Stimulated activated CD8-positive, alpha-beta memory T cell treated with anti-CD3 and anti-CD28 coated beads, Interleukin-4, amount 100 ng/mL, for 24 hours (primary cell): ENCODE data around the gene B3GAT2.
A peak's percentile ranks its signal among the peaks of the same experiment; 100 is the strongest.

Experiments used
- DNase-seq: peaks from one replicate; pipeline ENCODE4 v3.0.0-alpha.2; 2020; ENCODE audit warnings: low read depth

B3GAT2 gene

DNA sequence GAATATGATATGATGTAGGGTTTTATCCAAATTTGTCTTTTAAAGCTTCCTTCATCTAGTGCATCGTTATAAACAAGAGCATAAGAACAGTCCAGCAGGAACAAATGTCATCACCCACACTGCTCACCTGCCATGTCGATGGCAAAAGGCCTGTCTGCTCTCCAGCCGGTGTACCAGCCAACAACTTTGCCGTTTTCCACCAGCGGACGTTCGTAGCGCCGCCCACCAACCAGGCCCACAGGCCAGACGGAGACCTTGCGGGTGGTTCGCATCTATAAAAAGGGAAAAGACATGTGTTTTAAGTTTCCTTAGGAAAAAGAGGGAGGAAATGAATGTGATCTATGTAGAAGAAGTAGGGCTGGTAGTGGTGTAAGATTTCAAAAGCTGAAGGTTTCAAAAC is 62.9 kb downstream of the B3GAT2 start:
- no peak for DNase-seq

DNA sequence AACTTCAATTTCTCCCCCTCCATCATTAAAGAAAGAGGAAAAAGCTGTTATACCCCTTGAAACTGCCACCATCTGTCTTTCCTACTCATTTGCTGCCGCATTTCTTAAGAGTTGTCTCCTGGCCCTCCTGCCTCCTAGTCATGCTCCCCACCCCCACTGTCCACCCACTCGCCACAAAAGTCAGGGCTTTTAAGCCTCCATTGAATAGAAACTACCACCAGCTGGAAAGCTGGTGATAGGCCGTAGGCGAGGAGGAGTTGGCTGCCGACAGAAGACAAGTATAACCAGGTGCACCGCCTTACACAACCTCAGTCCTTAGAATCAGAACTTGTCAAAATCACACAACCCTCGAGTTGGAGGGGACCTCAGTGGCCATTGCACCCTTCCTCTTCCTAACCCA is 67.6 kb downstream of the B3GAT2 start:
- DNase-seq, result no peak

DNA sequence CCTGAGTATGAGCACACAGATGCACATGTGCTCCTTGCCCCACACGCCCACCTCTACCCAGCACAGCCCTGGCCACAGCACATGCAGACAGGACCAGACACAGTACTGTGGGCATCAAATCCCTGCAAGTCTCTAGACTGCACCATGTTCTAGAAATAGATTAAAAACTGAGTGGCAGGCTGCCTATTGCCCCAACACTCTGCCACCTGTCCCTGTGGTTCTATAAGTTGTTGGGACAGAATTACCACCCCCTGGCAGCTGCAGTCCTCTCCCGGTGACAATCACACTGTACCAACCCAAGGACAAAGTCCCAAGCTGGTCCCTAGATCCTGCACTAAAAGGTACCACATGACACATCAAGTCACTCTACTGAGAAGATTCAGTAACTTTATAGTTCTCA is 70.2 kb downstream of the B3GAT2 start:
- DNase-seq, result no peak

DNA sequence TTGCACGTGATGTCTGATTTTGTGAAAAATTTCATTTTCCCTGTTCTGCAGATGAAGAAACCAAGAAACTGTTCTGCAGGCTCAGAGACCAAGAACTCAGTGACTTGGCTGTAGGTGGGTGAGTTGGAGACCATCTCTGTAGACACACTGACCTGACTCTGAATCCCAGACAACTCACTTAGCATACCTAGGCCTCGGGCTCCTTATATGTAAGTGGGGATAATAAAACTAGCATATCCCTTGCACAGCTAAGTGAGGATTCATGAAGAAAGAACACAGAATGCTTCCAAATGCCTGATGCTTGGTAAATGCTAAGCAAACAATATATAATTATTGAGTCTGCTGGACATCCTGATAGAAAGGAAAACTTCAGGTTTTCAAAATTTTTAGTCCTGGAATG is 70.8 kb downstream of the B3GAT2 start:
- no peak for DNase-seq

DNA sequence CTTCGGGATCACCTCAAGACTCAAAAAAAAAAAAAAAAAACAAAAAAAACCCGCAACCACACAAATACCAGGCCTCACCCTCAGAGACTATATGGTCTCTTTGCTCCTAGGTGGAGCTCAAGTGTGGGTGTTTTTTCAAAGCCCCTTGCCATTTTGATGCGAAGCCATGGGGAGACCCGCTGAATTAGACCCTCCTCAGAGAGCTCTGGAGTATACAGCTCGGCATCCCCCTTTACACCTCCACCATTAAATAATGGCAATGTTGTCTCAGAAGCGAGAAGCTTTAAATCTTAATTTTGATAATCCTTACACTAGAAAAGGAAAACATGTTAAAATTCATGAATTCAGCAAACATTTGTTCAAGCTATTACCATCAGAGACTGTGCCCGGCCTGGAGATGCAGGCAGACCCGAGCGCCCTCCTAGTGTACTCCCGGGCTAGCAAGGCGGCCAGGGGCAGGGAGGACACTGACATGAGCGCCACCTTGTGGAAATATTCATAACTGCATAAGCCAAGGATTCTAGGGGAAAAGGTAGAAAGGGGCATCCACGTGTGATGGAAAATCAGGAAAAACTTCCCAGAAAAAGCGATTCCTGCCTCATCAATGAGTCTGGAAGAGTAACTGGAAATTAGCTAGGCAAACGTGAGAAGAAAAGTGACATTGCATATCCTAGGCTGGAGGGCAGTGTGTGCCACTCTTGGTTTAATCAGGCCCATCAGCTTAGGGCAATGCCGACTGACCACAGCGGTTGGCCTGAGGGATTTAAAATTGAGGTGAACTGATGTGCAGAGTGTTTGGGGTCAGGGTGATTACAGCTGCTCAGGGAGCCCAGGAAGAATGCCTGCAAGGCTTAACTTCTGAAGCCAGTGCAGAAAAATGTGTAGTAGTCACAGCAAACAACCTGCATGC is 72.5 kb downstream of the B3GAT2 start:
- peak; percentile 14 for DNase-seq

DNA sequence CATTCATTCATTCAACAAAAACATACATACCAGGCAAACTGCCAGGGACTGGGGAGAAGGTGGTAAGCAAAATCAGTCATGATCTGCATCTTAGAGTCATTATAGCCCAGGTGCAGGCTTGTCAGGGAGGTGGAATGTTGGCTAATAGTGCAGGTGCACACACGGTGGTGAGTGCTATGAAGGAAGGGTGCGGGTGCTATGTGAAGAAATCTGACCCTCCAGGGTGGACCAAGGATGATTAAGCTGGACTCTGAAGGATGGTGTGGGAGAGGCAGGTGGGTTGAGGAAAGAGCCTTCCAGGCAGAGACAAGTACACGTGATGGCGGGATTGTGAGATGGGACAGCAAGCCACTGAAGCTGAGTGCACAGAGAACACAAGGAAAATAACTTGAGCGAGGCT is 77.4 kb downstream of the B3GAT2 start:
- no peak for DNase-seq

DNA sequence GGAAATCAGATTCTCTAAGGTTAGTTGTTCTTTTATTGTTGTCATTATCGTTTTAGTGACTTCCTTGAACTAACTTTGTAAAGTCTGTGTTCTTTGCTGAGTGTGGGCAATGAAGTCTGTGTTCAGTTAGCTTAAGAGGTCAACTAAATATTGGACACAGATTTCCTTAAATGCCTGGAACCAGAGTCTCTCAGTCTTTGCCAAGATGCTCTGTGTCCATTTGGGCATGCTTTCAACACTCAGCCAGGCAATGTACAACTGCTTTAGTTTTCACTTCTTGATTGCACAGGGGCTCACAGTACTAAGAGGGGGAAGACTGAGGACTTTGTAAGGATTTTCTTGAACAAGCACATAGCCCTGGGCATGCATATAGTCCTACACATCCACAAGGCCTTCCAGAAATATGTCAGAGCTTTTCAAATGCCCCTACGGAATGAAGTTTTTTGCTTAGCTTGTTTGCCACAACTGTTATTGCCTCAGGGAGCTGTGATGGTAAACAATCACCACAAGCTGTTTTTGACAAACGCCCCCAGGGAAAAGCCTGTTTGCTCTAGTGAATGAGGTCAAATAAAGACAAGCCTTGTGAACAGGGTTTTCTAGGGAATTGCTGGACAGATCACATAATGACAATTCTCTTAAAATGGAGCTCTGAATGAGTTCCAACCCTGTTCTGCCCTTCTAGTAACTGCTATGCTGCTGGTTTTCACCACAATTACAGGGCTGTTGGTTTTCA is 82.5 kb downstream of the B3GAT2 start:
- DNase-seq, result no peak

DNA sequence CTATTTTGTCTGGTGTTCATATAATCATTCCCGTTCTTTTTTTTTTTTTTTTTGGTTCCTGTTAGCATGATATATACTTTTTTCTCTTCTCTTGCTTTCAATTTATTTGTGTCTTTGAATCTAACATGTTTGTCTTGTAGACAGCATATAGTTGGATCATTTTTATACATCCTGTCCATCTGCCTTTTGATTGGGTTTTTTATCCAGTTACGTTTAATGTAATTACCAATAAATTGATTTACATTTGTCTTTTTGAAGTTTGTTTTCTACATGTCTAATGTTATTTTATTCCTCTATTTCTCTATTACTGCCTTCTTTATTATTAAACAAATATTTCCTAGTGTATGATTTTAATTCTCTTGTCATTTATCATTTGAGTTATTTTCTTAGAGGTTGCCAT is 84.4 kb downstream of the B3GAT2 start:
- no peak for DNase-seq

DNA sequence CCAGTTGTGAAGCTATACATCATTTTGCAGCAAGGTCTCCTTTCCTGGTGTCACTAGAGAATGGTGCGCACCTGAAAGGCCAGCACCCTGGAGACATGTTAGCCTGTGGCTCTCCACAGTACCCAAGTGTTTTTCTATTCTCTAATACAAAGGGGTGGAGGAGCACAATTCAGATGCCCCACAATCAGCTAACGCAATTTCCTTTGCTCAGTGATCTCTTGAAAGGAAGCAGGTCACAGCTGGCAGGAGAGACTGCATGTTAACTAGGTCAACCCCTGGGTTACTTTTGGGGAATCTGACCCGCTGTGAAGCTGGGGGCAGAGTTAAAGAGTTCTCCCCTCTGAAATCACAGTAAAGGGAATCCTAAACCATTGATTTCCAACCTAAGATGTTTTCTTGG is 92.5 kb downstream of the B3GAT2 start:
- DNase-seq, result no peak

DNA sequence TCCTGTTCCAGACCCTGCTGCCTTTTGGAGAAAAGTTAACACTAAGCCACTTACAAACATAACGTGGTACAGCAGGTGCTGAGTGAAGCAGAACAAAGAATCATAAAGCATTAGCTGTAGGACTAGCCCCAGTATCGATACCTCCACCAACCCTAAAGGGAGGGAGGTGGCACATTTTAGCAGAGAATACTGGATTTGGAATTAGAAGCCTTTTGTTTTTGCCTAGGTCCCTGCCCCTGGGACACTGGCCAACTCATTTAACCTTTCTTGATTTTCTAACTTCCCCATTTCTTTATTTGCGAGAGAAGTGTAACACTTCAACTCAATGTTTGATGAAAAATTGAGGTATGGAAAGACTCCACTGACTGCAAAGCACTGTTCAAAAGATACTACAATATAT is 93.5 kb downstream of the B3GAT2 start:
- DNase-seq, result no peak

DNA sequence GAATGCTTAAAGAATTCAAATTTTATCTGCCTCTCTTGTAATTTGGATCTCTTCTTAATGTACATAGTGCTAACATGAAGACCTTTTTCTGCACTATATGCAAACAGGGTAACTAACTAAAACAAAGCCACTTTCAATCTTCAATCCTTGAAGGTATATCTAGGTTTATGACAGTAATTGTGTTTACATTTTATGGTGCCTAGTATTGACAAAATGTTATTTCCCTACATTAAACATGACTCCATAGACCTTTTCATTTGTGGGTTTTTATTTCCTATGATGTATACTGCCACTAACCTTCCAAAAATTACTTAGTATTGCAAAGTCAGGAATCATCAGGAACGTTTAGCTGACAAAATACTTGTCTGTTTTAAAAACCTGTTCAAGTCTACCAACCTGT is 95.9 kb downstream of the B3GAT2 start:
- no peak for DNase-seq

DNA sequence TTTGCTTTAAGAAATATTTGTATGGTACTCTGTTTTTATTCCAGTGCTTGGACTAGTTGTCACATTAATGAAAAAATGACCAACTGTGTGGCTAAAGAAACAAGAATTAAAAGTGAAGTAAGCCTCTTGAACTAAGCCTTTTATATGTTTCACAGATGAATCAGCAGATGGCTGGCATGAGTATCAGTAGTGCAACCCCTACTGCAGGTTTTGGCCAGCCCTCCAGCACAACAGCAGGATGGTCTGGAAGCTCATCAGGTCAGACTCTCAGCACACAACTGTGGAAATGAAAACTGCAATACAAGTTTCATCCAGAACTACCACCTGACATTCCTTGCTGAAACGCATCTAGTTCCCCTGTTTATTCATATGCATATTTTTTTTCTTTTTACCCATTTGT is 96.8 kb downstream of the B3GAT2 start:
- no peak for DNase-seq

DNA sequence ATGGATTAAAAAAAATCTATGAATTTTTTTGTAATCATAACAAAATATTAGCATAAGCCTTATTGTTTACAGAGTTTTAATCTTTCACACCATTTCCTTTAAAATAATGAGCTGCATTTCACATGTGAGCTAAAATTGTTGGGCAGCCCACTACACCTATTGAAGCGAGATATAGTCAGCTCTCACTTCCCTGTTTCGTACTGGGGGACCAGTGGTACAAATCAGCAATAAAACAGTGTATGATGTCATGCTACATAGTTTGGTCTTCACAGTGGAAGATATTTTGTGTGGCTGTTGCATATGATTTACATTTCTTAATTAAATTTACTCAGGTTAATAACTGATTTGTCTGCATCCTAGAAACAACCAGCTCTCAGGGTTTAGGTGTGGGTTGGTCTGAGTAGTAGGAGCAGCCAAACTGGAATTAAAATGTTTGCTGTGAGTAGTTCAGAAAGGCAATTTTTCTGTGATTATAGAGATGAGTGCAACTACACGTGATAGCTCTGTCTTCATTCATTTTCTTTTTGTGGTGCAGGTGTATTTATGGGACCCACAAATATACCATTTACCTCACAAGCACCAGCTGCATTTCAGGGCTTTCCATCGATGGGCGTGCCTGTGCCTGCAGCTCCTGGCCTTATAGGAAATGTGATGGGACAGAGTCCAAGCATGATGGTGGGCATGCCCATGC is 99.3 kb downstream of the B3GAT2 start:
- DNase-seq, result no peak

DNA sequence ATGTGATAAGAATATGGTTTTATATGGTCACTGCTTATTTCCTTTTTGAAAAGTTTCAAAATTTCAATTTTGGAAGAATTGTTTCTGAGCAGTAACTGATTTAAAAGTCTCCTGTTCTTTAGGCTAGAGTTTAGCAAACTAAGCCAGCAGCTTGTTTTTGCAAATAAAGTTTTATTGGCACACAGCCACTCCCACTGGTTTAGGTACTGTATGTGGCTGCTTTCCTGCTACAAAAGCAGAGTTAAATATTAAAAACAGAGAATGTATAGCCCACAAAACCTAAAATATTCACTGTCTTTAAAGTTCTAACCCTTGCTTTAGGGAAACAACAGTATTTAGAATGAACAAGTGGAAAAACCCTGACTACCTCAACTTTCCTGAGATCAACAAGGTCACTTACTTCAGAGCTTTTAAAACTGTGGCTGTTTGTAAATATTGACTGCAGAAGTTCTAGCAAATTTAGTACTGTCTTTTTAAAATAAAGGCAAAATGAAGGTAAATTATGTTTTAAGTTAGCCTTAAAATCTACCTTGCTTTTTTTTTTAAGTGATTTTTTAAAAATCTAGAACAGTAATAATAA is 104.1 kb downstream of the B3GAT2 start:
- DNase-seq, result no peak

DNA sequence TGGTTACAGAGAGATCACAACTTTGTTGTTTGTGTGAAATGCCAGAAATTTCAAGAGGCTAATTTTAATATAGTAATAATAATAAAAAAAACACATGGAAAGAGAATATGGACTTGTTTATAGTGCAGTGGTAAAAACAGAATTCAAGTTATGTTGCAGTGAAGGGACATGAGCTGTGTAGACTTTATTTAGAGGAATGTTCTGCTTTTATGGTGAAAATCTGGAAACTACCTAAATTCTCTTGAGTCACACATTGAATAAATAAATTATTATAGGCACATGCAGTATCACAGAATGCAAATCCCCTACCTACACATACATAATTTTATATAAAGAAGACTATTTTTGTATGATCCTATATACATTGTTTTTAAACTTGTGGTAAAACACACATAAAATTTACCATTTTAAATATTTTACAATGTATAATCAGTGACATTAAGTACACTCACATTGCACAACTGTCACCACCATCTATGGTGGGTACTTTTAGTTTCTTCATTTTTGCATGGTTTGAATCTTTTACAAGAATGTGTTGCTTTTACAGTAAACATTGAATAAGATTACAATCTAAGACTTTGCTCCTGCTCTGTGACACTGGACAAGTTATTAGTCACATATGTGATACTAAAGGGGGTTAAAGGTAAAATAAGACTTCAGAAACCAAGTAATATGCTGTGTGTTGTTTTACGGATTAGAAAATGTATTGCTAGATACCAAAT is 107.4 kb downstream of the B3GAT2 start:
- DNase-seq, result no peak

DNA sequence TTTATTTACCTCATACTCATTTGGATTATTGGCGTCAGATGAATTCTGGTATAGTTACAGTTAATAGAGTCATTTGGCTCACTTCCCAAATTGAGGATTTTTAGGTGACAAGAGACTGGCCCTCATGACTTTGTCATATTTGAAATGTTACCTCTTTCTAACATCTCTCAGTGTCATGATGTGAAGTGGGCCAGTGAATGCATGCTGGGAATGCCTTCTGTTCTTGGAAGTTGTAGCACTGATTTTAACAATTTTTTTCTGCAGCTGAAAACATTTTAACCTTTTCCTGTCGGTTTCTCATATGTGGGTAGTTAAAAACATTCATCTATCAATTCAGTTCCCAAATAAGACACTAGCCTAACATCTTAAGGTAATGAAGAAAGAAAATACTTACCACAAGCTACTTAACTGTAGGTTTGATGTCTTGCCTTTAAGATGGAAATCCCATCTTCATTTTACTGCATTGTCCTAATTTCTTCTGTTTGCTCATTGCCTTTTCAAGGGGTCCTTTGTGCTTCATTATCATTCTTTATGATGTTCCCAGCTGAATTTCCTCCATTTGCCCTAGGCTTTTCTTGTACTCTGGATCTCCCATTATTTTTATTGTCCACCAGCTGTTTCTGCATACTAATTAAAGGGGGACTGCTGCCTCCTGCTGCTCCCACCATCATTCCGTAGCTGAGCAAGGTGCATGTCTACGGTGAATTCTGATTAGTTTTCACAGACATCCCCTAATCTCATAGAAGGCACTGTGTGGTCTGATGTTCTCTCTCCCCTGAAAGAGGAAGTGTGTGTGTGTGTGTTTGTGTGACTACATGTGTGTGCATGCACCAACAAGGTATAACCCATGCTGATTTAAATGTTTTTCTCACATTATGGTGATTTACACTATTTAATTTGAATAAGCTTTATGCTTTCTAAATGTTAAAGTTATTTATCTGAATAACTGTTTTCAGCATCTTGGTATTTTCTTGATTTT is 109.5 kb downstream of the B3GAT2 start:
- DNase-seq, result no peak

DNA sequence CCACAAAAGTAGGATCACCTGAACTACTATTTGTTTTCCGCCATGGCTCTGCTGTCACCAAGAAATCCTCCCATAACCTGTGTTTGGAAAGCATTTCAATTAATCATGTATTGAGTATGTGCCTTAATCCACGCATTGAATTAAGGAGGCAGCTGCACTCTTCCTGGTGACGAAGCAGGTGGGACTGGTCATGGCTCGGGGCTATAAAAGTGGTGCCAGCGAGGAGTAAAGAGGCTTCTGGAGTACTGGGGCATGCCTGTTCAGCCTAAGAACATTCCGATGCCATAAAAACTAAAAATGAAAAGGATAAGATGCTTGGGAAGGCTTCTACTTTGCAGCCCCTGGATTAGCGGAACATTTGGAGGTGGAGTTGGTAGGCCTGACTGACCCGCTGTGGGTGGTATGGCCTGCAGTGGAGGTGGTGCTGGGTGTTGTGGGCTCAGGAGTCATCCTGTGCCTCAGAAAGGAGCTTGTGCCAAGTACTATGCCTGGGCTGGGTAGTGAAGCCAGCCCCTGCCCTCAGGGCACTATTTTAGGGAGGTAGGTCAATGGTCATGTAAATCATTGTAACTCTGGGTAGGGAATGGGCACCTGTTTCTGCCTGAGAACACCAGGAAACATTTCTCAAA is 110.5 kb downstream of the B3GAT2 start:
- DNase-seq, result no peak

DNA sequence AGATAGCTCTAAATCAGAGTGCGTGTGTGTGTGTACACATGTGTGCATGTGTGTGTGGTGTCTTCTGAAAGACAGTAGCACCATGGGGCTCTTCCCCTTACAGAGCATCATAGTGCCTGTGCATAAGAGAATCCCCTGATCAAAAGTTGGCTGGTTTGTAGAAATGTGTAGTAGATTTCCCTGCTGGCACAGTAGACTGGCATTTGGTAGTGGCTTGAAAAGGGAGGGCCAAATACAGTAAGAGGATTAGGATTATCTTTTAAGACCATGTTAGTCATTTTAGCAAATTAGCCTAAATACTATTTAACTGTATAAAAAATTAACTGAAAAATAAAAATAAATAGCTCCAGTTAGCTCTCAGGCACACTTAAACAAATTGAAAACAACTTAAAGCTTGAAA is 112.6 kb downstream of the B3GAT2 start:
- no peak for DNase-seq

DNA sequence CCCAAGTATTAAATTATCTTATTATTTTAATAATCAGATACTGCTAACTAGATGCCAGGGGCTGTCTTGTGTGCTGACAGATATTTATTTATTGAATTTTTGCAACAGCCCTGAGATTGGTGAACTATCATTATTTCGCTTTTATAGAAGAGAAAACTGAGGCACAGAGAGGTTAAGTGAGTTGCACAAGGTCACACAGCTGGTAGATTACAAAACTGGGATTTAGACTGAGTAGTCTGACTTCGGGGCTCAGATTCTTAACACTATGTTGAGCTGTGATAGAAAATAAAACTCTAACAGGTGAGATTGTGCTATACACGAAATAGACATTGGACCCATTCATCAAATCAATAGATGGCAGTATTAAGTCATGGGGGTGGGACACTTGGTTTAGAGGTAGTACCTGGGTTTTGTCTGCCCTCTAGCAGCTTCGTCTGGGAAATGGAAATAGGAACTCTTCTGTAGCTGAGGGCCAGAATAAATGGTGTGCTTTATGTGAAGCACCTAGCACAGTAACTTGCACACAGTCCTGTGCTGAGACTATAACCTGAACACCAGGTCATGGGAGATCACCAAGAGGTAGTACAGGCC is 113.4 kb downstream of the B3GAT2 start:
- DNase-seq, result no peak

DNA sequence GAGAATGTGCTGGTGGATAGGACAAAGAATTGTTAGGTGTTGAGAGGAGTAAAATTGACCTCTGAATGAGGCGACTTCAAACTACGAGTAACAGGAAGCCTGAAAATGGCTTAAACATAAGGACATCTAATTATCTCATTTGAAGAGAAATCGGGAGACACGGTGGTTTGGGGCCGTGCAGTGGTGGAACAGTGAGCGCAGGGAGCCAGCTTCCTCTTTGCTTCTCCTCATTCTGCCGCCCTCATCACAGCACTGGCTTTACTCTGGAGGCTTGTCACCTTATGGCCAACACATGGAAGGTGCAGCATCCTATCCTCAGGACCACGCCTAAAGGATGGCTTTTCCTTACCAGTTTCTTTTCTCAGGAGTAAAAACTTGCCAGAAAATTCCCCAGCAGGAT is 114.3 kb downstream of the B3GAT2 start:
- DNase-seq, result no peak
